ENCODE data around the gene NFATC2IP.

DNA sequence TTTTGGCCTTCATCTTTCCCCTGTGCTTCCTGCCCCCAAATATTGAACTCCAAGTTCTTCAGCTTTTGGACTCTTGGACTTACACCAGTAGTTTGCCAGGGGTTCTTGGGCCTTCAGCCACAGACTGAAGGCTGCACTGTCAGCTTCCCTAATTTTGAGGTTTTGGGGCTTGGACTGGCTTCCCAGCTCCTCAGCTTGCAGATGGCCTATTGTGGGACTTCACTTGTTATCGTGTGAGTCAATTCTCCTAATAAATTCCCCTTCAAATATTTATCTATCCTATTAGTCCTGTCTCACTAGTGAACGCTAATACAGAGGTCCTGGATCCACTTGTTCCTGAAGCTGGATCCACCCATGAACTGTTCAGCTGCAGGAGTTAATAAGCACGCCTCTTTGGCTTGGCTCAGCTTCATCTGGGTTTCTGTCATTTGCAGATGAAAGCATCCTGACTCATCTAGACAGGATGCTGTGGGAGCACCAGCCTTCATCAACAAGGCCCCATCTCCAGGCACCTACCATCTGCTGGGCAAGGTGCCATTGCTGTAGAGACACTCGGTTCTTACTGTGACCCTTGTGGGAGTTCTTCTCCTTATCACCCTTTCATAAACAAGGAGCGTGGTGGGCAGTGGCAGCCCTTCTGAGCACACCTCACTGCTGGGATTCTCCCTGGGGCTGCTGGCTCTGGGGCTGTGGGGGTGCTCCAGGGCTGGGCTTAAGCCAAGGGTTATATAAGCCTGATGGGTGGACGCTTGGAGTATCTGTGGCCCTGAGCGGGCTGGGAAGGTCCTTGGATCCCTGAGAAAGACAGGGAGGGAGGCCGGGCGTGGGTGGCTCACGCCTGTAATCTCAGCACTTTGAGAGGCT lies 57.2 kb downstream of the NFATC2IP start:
- TF ChIP-seq, protein P1, sequence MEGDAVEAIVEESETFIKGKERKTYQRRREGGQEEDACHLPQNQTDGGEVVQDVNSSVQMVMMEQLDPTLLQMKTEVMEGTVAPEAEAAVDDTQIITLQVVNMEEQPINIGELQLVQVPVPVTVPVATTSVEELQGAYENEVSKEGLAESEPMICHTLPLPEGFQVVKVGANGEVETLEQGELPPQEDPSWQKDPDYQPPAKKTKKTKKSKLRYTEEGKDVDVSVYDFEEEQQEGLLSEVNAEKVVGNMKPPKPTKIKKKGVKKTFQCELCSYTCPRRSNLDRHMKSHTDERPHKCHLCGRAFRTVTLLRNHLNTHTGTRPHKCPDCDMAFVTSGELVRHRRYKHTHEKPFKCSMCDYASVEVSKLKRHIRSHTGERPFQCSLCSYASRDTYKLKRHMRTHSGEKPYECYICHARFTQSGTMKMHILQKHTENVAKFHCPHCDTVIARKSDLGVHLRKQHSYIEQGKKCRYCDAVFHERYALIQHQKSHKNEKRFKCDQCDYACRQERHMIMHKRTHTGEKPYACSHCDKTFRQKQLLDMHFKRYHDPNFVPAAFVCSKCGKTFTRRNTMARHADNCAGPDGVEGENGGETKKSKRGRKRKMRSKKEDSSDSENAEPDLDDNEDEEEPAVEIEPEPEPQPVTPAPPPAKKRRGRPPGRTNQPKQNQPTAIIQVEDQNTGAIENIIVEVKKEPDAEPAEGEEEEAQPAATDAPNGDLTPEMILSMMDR (conservative IDR thresholded peaks at IDR 0.05): no peak
- TF ChIP-seq ZFX (IDR thresholded peaks at IDR 0.05): no peak

Data from C4-2B (cell line).